CD4-positive, alpha-beta T cell treated with Interleukin-17A for 1 hour (primary cell): ENCODE measurements around the gene ABCB4.

Source experiments
- DNase-seq: peaks from one replicate; pipeline ENCODE4 v3.0.0-alpha.2; 2020

The ABCB4 gene

DNA sequence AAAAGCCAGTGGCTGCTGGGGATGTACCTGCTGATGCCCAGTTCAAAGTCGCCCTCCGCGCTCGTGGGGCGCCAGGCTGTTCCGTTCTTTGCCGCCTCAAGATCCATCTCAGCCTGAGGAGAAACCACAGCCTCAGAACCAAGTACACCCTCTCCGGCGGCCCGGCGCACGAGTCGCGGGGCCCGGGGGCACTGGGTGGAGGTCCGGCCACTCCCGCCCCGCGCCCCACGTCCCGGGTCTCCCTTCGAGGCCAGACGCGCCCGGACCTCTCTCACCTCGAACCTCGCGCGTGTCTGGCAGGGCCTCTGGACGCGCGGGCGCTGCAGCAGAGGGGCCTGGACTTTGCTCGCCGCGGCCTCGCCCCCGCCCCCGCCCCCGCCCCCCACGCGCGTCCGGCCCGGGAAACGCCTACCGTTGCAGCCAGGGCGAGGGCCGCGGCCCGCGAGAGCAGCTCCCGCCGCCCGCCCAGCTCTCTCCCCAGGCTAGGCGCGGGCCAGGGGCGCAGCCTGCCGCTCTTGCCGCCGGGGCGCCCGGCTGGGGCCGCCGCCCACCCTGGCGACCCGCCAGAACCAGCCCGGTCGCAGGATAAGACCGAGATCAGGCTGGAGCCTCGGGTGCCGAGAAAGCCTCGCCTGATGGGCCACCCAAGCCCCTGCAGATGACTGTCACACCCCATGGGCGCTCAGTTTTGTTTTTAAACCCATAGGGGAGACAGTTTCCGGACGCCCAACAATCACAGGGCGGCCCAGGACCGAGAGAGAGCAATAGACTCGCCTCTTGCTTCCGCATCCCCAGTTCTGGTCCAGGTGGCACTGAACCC lies at the start of gene ABCB4:
ABCB4 (minus strand) TSS at position 322 of the 820 bp plus-strand sequence; CDS start at position 107, 215 bp downstream.
- DNase-seq: no peak

DNA sequence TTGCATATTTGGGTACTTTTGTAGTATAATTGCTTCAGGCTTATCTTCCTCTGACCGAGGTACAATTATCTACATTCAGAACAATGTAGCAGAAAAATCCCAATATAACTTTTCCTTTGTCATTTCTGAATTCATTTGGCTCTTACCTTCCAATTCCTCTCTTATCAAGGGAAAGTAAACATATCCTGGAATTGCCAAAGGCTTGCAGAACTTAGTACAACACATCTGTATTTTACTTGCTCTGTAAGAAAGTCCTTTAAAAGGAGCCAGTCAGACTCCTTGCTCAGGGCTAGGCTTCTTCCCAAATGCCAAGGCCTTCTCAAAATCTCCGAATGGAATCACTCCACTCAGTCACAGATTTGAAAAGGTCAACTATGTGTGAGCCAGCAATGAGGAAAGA lies 43.3 kb upstream of the ABCB4 start:
- DNase-seq: no peak

DNA sequence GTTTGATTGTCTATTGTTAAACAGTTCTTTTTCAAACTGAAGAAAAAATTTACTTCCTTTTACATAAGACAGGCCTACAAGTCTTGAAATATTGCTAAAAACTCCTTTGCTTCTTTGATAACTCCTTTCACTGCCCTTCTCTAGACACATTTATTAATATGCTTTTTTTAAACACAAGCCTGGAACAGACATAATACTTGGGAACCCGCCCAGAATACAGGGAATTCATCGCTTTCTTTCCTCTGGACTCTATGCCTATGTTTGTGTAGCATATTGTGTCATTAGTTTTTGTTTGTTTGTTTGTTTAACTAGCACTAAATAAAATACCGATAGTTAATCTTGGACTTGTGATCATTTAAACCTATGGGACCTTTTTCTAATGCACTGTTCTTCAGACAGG lies 42.4 kb upstream of the ABCB4 start:
- no peak for DNase-seq

DNA sequence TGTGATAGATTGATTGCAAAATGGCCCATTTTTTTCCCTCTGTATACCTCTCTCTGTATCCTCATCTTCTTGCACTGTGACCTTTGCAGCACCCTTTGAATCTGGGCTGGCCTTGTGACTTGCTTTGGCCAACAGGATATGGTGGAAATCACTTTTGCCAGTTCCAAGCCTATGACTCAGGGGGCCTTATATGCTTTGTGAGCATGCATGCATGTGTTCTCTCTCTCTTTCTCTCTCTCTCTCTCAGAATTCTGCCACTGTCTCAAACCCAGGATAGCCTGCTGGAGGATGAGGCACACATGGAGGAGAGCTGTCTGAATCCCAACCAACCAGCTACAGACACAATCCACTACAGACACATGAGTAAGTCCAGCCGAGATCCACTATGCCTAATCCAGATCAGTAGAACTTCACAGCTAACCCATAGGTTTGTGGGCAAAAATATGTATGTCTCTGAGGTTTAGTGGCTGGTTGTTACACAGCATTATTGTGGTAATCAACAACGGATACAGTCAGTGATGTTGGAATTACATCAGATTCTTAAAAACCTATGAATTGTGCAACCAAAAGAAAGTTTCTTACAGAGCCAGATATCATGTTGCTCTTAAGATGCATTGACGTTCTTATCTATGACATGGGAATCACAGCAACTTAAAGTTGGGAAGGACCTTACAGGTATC lies 41.8 kb upstream of the ABCB4 start:
- no peak for DNase-seq

- no peak for DNase-seq
Observed at GRCh38 chr7:87513735-87514335, 38.4 kb upstream of the ABCB4 start.

- DNase-seq: no peak
Observed at GRCh38 chr7:87512906-87513305, 37.4 kb upstream of the ABCB4 start.

DNA sequence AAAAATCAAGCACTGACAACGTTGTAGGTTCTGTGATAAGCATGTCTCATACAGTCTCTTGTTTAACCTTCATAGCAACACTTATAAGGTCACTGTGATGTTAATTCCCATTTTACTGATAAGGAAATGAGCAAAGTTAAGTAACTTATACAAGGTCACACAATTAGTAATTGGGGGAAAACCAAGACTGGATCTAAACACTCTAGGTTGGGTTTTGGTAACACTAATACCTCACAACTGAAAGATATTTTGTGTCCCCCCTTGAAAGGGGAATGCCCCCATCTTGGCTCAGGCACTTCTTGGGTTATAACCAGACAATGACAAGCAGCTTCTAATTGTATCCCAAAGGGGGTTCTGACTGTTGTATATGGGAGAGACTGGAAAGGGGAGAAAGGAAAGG lies 36.0 kb upstream of the ABCB4 start:
- no peak for DNase-seq

DNA sequence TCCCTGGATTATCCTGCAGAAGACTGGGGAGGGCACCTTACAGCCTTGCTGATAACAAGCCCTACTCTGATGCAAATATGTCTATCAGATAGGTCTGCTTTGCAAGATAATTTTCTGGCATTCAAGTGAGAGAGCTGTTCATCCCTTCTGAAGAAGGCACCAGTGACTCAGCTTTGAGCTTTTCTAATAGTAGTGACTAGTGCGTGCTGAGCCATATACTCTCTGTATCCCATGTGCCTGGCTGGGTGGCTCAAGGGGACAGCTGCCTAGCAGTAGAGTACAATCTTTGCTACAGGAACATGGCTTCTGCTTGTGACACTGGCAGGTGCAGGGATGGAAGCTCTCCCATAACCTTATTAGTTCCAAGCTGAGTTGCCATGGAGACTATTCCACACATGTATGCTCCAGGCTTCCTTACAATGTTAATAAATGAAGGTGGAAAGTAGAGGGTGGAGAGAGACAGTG lies 35.0 kb upstream of the ABCB4 start:
- DNase-seq: no peak

- no peak for DNase-seq
Observed at GRCh38 chr7:87507446-87507845, 32.0 kb upstream of the ABCB4 start.

DNA sequence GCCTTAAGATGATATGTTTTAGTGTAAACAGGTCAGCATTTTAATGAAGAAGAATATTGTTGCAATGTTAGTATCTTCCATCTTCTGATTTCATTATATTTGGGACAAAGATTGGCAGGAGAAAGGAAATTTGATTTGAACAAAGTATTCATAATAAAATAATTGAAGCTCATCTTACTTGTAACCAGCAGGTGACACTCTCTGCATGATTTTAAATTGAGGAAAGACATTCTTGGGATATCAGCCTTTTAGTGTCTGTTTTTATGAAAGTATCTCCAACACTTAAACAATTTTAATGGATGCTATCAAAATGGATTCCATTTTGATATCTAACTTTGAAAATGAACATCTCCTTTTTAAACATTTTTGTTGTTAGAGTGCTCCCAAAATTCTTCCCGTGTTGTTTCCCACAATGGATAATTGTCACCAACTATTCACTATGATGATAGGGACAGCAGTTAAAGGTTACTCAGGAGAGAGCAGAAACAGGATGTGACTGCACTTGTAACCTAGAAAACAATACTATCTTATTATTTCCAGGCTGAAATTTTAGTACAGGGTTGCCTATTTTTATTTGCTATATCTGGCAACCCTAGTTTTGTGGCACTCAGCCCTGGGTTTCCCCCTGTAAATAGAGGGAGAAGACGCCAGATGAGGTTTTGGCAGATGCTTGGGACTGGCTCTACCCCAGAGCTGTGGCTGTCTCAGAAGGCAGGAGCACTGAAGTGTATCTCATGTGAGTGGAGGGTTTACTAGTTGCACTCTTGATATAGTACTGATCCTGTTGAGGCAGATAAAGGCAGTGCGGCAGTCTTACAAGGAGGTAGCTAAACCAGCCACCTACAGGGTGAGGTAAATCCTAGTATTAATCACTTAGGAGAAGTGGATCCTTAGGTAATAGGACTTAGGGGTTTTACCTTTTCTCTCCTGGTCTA lies 31.0 kb upstream of the ABCB4 start:
- DNase-seq: peak; percentile 5

DNA sequence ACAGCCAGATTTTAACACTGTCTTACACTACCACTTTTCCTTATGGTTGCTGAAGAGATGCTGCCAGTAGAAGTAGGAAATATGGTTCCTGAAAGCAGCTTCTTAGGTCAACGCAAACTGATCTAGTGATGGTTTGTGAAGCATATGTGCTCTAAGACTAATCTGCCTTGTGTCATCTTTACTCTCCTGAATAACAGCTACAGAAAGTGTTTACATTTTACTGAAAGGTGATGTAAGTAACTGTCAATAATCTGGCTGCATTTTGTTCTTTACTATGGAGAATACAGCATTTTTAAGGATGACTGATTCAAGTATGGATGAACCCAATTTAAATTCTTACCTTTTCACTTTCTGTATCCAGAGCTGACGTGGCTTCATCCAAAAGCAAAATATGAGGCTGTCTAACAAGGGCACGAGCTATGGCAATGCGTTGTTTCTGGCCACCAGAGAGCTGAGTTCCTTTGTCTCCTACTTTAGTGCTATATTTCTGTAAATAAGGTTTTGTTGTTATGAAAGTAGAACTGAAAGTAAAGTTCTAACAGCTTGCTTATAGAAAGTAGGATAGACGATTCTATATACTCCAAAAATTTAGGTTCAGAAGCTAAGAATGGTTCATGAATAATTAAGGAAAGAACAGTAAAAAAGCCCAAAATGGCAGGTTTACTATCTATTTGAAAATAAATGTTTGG lies 30.2 kb upstream of the ABCB4 start:
- DNase-seq: no peak

GRCh38 chr7:87505122-87505521 lies 29.6 kb upstream of the ABCB4 start:
- DNase-seq: no peak

DNA sequence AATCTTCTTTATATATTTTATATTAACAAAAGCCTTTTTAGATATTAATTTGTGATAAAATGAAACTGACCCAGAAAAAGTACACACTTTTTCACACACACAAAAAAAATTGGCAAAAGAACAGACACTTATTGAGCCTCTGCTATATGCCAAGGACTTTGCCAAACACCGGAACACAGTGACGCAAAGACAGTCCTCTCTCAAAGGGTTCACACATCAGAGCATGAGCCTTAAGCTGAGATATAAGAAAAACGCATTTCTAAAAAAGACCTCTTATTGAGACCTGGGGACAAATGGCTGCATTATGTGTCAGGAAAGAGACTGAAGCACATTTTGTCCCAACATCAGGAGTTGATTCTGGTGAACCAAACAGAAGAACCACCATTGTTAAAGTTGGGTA lies 24.0 kb upstream of the ABCB4 start:
- no peak for DNase-seq

DNA sequence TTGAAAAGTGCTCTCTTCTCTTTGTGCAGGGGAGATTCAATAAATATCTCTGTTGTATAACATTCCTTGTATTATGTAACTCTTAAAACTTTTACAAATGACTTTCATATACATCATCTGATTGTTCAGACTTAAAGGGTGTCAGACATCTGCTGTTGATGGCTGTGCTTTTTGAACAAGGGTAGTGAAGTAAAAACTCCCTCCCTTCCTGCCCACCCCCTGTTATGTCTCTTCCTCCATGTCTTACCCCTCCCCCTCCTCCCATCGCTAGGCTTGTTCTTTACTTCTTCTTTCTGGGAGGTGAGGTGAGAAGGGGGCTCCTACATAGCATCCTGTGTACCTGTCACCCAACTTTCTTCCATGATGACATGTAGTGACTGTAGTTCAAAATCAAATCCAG lies 23.4 kb upstream of the ABCB4 start:
- DNase-seq: no peak

GRCh38 chr7:87497482-87497881 lies 22.0 kb upstream of the ABCB4 start:
- no peak for DNase-seq

DNA sequence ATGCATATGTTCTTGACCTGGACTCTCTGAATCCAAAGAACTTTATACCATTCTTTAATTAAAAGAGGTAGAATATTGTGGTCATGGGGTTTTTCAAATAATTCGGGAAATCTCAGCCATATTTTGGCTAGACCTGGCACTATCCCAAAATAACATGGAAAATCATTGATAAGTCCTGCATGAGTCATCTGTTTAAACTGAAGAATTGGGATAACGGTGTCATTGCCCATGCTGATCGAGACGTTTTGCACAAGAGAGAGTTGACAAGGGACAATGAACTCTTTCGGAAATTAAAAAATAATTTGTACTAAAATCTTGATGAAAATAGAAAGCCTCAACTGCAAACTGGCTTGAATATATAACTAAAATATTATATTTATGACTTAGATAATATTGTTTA lies 19.9 kb upstream of the ABCB4 start:
- DNase-seq: no peak

DNA sequence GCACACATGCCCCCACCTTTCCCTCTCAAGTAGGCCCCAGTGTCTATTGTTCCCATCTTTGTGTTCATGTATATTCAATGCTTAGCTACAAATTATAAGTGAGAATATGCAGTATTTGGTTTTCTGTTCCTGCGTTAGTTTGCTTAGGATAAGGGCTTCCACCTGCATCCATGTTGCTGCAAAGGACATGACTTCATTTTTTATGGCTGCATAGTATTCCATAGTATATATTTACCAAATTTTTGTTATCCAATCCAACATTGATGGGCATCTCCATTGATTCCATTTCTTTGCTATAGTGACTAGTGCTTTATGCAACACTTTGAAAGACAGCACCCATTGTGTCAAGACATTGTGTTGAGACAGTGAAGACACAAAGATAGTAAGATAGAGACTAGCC lies 19.0 kb upstream of the ABCB4 start:
- DNase-seq: no peak

DNA sequence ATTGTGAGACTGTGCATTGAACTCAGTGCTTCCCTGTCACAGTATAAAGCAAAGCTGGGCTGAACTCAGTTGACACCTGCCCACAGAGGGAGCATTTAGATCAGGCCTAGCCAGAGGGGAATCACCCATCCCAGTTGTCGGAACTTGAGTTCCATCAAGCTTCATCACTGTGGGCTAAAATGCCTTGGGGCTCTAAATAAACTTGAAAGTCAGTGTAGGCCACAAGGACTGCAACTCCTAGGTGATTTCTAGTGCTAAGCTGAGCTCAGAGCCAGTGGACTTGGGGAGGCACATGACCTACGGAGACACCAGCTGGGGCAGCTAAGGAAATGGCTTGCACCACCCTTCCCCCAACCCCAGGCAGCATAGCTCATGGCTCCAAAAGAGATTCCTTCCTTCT lies 7.7 kb upstream of the ABCB4 start:
- DNase-seq: no peak

- DNase-seq: no peak
Observed at GRCh38 chr7:87482115-87482514, 6.6 kb upstream of the ABCB4 start.

DNA sequence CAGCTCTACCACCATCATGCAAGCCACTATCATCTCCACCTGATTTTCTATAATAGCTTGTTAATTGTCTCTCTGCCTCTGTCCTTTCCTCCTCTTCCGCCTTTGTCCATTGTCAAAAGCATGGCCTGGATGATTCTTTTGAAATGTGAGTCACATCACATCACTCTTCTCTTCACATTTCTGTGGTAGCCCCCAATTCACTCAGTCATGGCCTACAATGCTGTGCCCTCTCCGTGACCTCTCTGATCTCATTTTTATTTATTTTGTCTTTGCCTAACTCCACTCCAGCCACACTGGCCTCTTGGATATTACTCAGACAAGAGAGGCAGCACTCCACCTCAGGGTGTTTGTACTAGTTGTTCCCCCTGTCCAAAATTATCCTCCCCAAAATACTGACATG lies 4.9 kb upstream of the ABCB4 start:
- no peak for DNase-seq

DNA sequence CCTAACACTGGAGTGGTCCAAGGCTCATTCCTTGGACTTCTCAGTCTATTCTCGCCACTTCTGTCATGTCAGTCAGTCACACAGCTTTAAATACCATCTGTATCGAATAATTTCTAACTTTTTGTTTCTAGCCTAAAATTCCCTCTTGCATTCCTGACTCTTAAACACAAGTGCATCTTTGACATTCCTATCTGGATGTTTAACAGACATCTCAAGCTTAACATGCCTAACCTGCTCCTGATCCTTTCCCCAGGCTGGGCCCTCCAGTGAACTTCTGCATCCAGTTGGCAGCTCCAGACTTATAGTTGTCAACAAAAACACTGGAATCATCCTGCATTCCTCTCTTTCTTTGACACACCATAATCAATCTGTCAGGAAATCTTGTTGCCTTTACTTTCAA lies 4.5 kb upstream of the ABCB4 start:
- DNase-seq: no peak

DNA sequence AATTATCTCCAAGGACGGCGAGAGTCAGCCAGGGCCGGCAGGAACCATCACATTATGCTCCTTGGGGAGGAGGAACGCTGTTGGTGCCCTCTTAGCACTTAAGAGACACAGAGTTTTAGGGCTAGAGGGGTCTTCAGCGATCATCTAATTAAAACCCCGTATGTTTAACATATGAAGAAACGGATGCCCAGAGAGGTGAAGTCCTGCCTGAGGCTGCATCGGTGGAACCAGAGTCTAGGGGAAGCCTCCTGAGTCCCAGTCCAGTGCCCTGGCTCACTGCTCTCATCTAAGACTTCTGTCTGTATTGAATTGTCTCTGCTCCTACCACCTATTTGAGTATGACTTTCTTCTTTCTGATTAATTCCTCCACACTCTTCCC lies 688 bp upstream of the ABCB4 start:
- no peak for DNase-seq
